Hindlimb muscle (tissue), 1 donor: ENCODE results near the gene ZCCHC3. TPM values are rescaled to one million over a fixed set of nuclear protein-coding genes. Genes with fewer than 3 reads are reported as not detected.
"Not testable (repeated sequence)": the region's sequence is repeated elsewhere in the genome, so short reads cannot be mapped to it uniquely, and the experiment has no call there.

Source experiments
- DNase-seq: peaks from one replicate; pipeline ENCODE4 v3.0.0-alpha.2; 2013
- polyA plus RNA-seq: library from polyadenylated mRNA; unstranded; fragments of 120-200 nt; gene quantifications from one replicate; pipeline ENCODE4 v1.2.1, GENCODE V29; 2013; ENCODE audit not compliant: insufficient read length

ZCCHC3 gene
- polyA plus RNA-seq, result 30.1 TPM

- peak; percentile 92 for DNase-seq
Observed at GRCh38 chr20:297098-297924, at the start of gene ZCCHC3. ZCCHC3 (plus strand) TSS chr20:297570; CDS start chr20:297587, 17 bp downstream.

- DNase-seq, result no peak
Observed at GRCh38 chr20:251354-251753, 46.0 kb upstream of the ZCCHC3 start.

GRCh38 chr20:252801-253200 is 44.6 kb upstream of the ZCCHC3 start:
- DNase-seq, result no peak

GRCh38 chr20:253447-253846 is 43.9 kb upstream of the ZCCHC3 start:
- not testable (repeated sequence) for DNase-seq

GRCh38 chr20:257419-257818 is 40.0 kb upstream of the ZCCHC3 start, which contains the start of gene DEFB132:
DEFB132 (plus strand) TSS chr20:257724; CDS start chr20:257779, 55 bp downstream.
- DNase-seq, result no peak

- DNase-seq, result no peak
Observed at GRCh38 chr20:258269-258858, 39.0 kb upstream of the ZCCHC3 start.

- no peak for DNase-seq
Observed at GRCh38 chr20:258963-259362, 38.4 kb upstream of the ZCCHC3 start.

- no peak for DNase-seq
Observed at GRCh38 chr20:259981-260380, 37.4 kb upstream of the ZCCHC3 start.

GRCh38 chr20:263701-264100 is 33.7 kb upstream of the ZCCHC3 start:
- DNase-seq, result no peak

- DNase-seq, result peak; percentile 85
Observed at GRCh38 chr20:266596-267562, 30.5 kb upstream of the ZCCHC3 start.

GRCh38 chr20:270517-270916 is 26.9 kb upstream of the ZCCHC3 start:
- DNase-seq, result no peak

- no peak for DNase-seq
Observed at GRCh38 chr20:271069-271468, 26.3 kb upstream of the ZCCHC3 start.

GRCh38 chr20:271528-271927 is 25.8 kb upstream of the ZCCHC3 start:
- no peak for DNase-seq

GRCh38 chr20:272718-273117 is 24.7 kb upstream of the ZCCHC3 start:
- DNase-seq, result no peak

GRCh38 chr20:273884-274283 is 23.5 kb upstream of the ZCCHC3 start:
- no peak for DNase-seq

GRCh38 chr20:275791-276190 is 21.6 kb upstream of the ZCCHC3 start:
- DNase-seq, result no peak

GRCh38 chr20:276620-277495 is 20.5 kb upstream of the ZCCHC3 start:
- DNase-seq, result no peak

GRCh38 chr20:277496-277781 is 19.9 kb upstream of the ZCCHC3 start:
- DNase-seq, result no peak

GRCh38 chr20:278181-278580 is 19.2 kb upstream of the ZCCHC3 start:
- DNase-seq, result no peak

- DNase-seq, result peak; percentile 88
Observed at GRCh38 chr20:278607-279571, 18.5 kb upstream of the ZCCHC3 start.

GRCh38 chr20:284172-284571 is 13.2 kb upstream of the ZCCHC3 start:
- DNase-seq, result no peak
